Measurements from ENCODE around the gene ZNF234. TPM values are rescaled to one million over a fixed set of nuclear protein-coding genes. Genes with fewer than 3 reads are reported as not detected.
"Not testable (repeated sequence)": the region's sequence is repeated elsewhere in the genome, so short reads cannot be mapped to it uniquely, and the experiment has no call there.

Gene ZNF234
- total and polyA plus RNA-seq, 2 of the 4 experiments (the other 2 are of a cell fraction) = 4.0 to 15.8 TPM

GRCh38 chr19:44170660-44171059 is 29.3 kb downstream of the ZNF234 start:
- H4K8ac ChIP-seq (ENCODE audit: low read depth in 2 of 2, low read length in 2 of 2); H4K5ac ChIP-seq (ENCODE audit: low read depth, low read length); H2AFZ ChIP-seq (replicated peaks; ENCODE audit: low read length, poor library complexity); H3K9me1 ChIP-seq (ENCODE audit: insufficient read depth, low read length); H2BK15ac ChIP-seq (ENCODE audit: low read depth, low read length); H3K56ac ChIP-seq (ENCODE audit: extremely low read depth, insufficient read depth, low read length); H2BK20ac ChIP-seq (ENCODE audit: low read depth, low read length); H3K23ac ChIP-seq (ENCODE audit: low read depth, low read length); H2BK120ac ChIP-seq (ENCODE audit: low read depth, low read length); H3K18ac ChIP-seq (ENCODE audit: low read depth, low read length); H3K27ac ChIP-seq (ENCODE audit: insufficient read depth, low read length); H4K20me1 ChIP-seq (ENCODE audit: insufficient read depth, low read length); H3K27me3 ChIP-seq (ENCODE audit: control insufficient read depth, insufficient read depth, low read length); H3K9ac ChIP-seq (ENCODE audit: low read depth, low read length); dilution Hi-C loops (cut with HindIII; ENCODE audit: low sequenced_read_pairs, unreplicated experiment); DNase-seq; H2AK9ac ChIP-seq (replicated peaks; ENCODE audit: low read depth, low read length, poor library complexity); H3K4ac ChIP-seq (ENCODE audit: low read depth, low read length); H3K4me2 ChIP-seq (ENCODE audit: low read depth, low read length); H3K14ac ChIP-seq (replicated peaks; ENCODE audit: low read depth, low read length); H2AK5ac ChIP-seq (ENCODE audit: low read depth, low read length); in situ Hi-C loops (cut with MboI; ENCODE audit: low sequenced_read_pairs); CTCF ChIA-PET; H4K91ac ChIP-seq (ENCODE audit: insufficient read depth, low read depth, low read length); H2BK5ac ChIP-seq (ENCODE audit: low read depth, low read length, poor library complexity, severe bottlenecking); ATAC-seq (ENCODE audit: low read depth); POLR2A ChIA-PET (ENCODE audit: unreplicated experiment); H3K4me3 ChIP-seq (ENCODE audit: insufficient read depth, low read depth, low read length); BruUV-seq (replicated peaks); H3K4me1 ChIP-seq (ENCODE audit: control insufficient read depth, insufficient read depth, low read length): not testable (repeated sequence)
- Histone ChIP-seq H3K9me3 (ENCODE audit: control insufficient read depth, insufficient read depth, low read length) (peaks cover 33% of the 10 kb centered on the region), H3K79me1 (ENCODE audit: low read depth in 1 of 2, low read length in 2 of 2) (peaks cover 15 to 27% of the 10 kb centered on the region in 2 experiments), H3K36me3 (ENCODE audit: control insufficient read depth, insufficient read depth, low read length) (peaks cover 65% of the 10 kb centered on the region)
- intact Hi-C loops (cut with micrococcal nuclease) = loop anchor here (10.0 kb wide), 1 partner anchor 274 kb away; the partner anchor contains the start of gene ZNF229
- WGBS, 2 experiments (ENCODE audit: extremely low coverage in 2 of 2, insufficient read length in 1 of 2) = no CpG with 5 or more reads among the region's 6 CpGs

All from IMR-90 (cell line).